ENCODE data around the gene SAXO1.

Gene SAXO1

DNA sequence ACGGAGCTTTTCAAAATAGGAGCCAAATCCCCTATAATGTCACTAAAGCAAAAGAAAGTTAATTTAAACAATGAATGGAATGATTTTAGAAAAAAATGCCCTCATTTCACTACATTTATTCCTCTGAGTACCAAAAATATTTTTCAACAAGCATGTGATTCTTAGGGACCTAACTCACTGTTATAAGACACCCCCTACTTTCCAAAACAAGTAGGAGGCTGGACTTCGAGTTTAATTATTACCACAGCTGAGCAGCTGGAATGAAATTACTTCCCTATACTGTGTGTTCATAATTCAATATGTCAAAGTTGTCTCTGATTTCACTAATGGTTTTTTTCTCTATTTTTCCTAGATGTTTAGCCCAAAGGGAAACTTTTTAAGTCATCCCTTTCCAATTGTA is 61.6 kb downstream of the SAXO1 start:
- no peak overlapping the region for H3K4me3 ChIP-seq (ENCODE audit: low read depth, low read length)
- no peaks in the 10 kb centered on the region for H3K79me2 ChIP-seq (ENCODE audit: control insufficient read depth, insufficient read depth, low read length, unreplicated experiment)
- no peak overlapping the region for H2AFZ ChIP-seq (ENCODE audit: low read length, unreplicated experiment)
- H3K4me1 ChIP-seq (ENCODE audit: control insufficient read depth, insufficient read depth, low read length, unreplicated experiment): no peaks in the 10 kb centered on the region
- peaks cover 47% of the 10 kb centered on the region for H3K27me3 ChIP-seq (ENCODE audit: insufficient read depth, low read length)
- H3K36me3 ChIP-seq (ENCODE audit: insufficient read depth, low read length): no peaks in the 10 kb centered on the region
- no peak overlapping the region for H3K27ac ChIP-seq (ENCODE audit: low read depth, low read length)

- Histone ChIP-seq H3K36me3 (ENCODE audit: insufficient read depth, low read length) (no peaks in the 10 kb centered on the region), H3K4me1 (ENCODE audit: control insufficient read depth, insufficient read depth, low read length, unreplicated experiment) (no peaks in the 10 kb centered on the region), H3K27me3 (ENCODE audit: insufficient read depth, low read length) (peaks cover 47% of the 10 kb centered on the region), H3K27ac (ENCODE audit: low read depth, low read length) (no peak overlapping the region), H3K4me3 (ENCODE audit: low read depth, low read length) (no peak overlapping the region), H2AFZ (ENCODE audit: low read length, unreplicated experiment) (no peak overlapping the region), H3K79me2 (ENCODE audit: control insufficient read depth, insufficient read depth, low read length, unreplicated experiment) (no peaks in the 10 kb centered on the region)
These were observed 62.6 kb downstream of the SAXO1 start for GRCh38 chr9:18970393-18970792.

- no peak overlapping the region for H3K27ac ChIP-seq (ENCODE audit: low read depth, low read length)
- no peaks in the 10 kb centered on the region for H3K4me1 ChIP-seq (ENCODE audit: control insufficient read depth, insufficient read depth, low read length, unreplicated experiment)
- H3K4me3 ChIP-seq (ENCODE audit: low read depth, low read length): no peak overlapping the region
- H3K27me3 ChIP-seq (ENCODE audit: insufficient read depth, low read length): peaks cover 50% of the 10 kb centered on the region
- no peaks in the 10 kb centered on the region for H3K79me2 ChIP-seq (ENCODE audit: control insufficient read depth, insufficient read depth, low read length, unreplicated experiment)
- no peak overlapping the region for H2AFZ ChIP-seq (ENCODE audit: low read length, unreplicated experiment)
- H3K36me3 ChIP-seq (ENCODE audit: insufficient read depth, low read length): no peaks in the 10 kb centered on the region
These were observed 63.9 kb downstream of the SAXO1 start for GRCh38 chr9:18969128-18969527.

- no peaks in the 10 kb centered on the region for H3K79me2 ChIP-seq (ENCODE audit: control insufficient read depth, insufficient read depth, low read length, unreplicated experiment)
- no peak overlapping the region for H2AFZ ChIP-seq (ENCODE audit: low read length, unreplicated experiment)
- H3K4me3 ChIP-seq (ENCODE audit: low read depth, low read length): no peak overlapping the region
- no peak overlapping the region for H3K27ac ChIP-seq (ENCODE audit: low read depth, low read length)
- no peaks in the 10 kb centered on the region for H3K36me3 ChIP-seq (ENCODE audit: insufficient read depth, low read length)
- H3K4me1 ChIP-seq (ENCODE audit: control insufficient read depth, insufficient read depth, low read length, unreplicated experiment): no peaks in the 10 kb centered on the region
- peaks cover 29% of the 10 kb centered on the region for H3K27me3 ChIP-seq (ENCODE audit: insufficient read depth, low read length)
These were observed 77.4 kb downstream of the SAXO1 start for GRCh38 chr9:18955626-18956025.

DNA sequence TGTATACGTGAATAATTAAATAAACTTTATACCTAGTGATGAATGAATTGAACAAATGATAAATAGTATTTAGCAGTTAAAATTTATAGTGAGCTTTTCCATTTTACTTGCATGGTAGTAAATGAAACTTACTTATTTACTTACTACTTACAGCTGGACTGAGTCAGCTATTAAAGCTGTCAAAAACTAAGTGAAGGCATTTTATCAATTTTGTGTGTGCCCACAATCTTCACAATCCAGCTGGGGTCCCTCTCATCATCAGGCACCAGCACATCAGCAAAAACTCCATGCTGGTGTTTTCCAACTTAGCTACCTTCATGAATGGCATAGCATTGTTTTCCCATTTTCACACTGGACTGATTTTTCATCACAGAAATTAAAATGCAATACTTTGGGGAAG is 81.1 kb downstream of the SAXO1 start:
- no peak overlapping the region for H3K4me3 ChIP-seq (ENCODE audit: low read depth, low read length)
- H3K4me1 ChIP-seq (ENCODE audit: control insufficient read depth, insufficient read depth, low read length, unreplicated experiment): no peaks in the 10 kb centered on the region
- H3K79me2 ChIP-seq (ENCODE audit: control insufficient read depth, insufficient read depth, low read length, unreplicated experiment): no peaks in the 10 kb centered on the region
- H3K36me3 ChIP-seq (ENCODE audit: insufficient read depth, low read length): no peaks in the 10 kb centered on the region
- peaks cover 39% of the 10 kb centered on the region for H3K27me3 ChIP-seq (ENCODE audit: insufficient read depth, low read length)
- H3K27ac ChIP-seq (ENCODE audit: low read depth, low read length): no peak overlapping the region
- H2AFZ ChIP-seq (ENCODE audit: low read length, unreplicated experiment): no peak overlapping the region

- H2AFZ ChIP-seq (ENCODE audit: low read length, unreplicated experiment): no peak overlapping the region
- no peak overlapping the region for H3K4me3 ChIP-seq (ENCODE audit: low read depth, low read length)
- H3K27me3 ChIP-seq (ENCODE audit: insufficient read depth, low read length): peaks cover 51% of the 10 kb centered on the region
- H3K36me3 ChIP-seq (ENCODE audit: insufficient read depth, low read length): no peaks in the 10 kb centered on the region
- no peaks in the 10 kb centered on the region for H3K79me2 ChIP-seq (ENCODE audit: control insufficient read depth, insufficient read depth, low read length, unreplicated experiment)
- no peaks in the 10 kb centered on the region for H3K4me1 ChIP-seq (ENCODE audit: control insufficient read depth, insufficient read depth, low read length, unreplicated experiment)
- no peak overlapping the region for H3K27ac ChIP-seq (ENCODE audit: low read depth, low read length)
These were observed 85.1 kb downstream of the SAXO1 start for GRCh38 chr9:18947892-18948339.

- Histone ChIP-seq H2AFZ (ENCODE audit: low read length, unreplicated experiment) (no peak overlapping the region), H3K79me2 (ENCODE audit: control insufficient read depth, insufficient read depth, low read length, unreplicated experiment) (no peaks in the 10 kb centered on the region), H3K27me3 (ENCODE audit: insufficient read depth, low read length) (peaks cover 31% of the 10 kb centered on the region), H3K4me1 (ENCODE audit: control insufficient read depth, insufficient read depth, low read length, unreplicated experiment) (no peaks in the 10 kb centered on the region), H3K4me3 (ENCODE audit: low read depth, low read length) (no peak overlapping the region), H3K36me3 (ENCODE audit: insufficient read depth, low read length) (no peaks in the 10 kb centered on the region), H3K27ac (ENCODE audit: low read depth, low read length) (no peak overlapping the region)
These were observed 90.2 kb downstream of the SAXO1 start for GRCh38 chr9:18942801-18943200.

DNA sequence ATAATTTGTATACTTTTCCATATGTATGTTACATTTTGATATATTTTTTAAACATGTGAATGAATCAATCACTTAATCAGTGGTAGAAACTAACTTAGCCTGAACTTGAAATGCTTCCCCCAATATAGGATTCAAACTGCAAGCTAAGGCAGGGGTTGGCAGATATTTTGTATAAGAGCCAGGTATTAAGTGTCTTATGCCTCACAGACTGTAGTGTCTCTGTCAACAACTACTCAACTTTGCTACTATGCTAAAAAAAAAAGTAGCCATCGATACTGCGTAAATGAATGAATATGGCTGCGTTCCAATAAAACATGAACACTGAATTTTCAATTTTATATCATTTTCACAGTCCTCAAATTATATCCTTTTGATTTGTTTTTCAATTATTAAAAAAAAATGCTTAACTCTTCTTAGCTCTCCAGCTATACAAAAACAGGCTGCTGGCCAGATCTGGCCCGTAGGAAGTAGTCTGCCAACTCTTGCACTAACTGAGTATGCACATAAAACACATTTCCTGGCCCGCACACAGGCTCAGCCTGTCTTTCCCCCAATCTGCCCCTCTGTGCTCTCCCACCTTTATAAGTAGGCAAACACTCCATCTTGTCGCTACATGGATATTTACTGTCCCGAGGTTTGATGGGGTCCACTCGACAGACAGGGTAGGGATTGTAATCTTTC is 91.8 kb downstream of the SAXO1 start:
- Histone ChIP-seq H3K4me3 (ENCODE audit: low read depth, low read length) (no peak overlapping the region), H3K27me3 (ENCODE audit: insufficient read depth, low read length) (peaks cover 22% of the 10 kb centered on the region), H3K4me1 (ENCODE audit: control insufficient read depth, insufficient read depth, low read length, unreplicated experiment) (no peaks in the 10 kb centered on the region), H3K79me2 (ENCODE audit: control insufficient read depth, insufficient read depth, low read length, unreplicated experiment) (no peaks in the 10 kb centered on the region), H3K27ac (ENCODE audit: low read depth, low read length) (no peak overlapping the region), H3K36me3 (ENCODE audit: insufficient read depth, low read length) (no peaks in the 10 kb centered on the region), H2AFZ (ENCODE audit: low read length, unreplicated experiment) (no peak overlapping the region)

DNA sequence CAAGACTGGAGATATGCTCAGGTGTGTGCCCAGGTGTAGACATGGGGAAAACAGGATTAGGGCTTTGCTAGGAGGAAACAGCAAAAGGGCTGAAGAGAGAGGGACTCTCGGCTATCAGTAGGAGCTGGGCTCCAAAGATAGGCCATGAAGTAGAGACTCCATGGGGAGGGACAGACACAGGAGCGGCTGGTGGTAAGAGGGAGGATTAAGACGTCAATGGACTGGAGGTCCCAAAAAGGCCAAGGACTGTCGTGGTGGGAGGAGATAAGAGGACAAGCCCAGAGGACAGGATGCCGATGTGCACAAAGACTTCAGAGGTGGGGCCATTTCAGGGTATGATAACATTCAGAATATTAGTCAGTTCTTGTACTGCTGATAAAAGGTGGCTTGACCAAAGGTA is 93.1 kb downstream of the SAXO1 start:
- Histone ChIP-seq H3K27me3 (ENCODE audit: insufficient read depth, low read length) (peaks cover 13% of the 10 kb centered on the region; the same call in 1 of the 2 replicates), H3K79me2 (ENCODE audit: control insufficient read depth, insufficient read depth, low read length, unreplicated experiment) (no peaks in the 10 kb centered on the region), H3K4me1 (ENCODE audit: control insufficient read depth, insufficient read depth, low read length, unreplicated experiment) (no peaks in the 10 kb centered on the region), H2AFZ (ENCODE audit: low read length, unreplicated experiment) (no peak overlapping the region), H3K4me3 (ENCODE audit: low read depth, low read length) (no peak overlapping the region), H3K36me3 (ENCODE audit: insufficient read depth, low read length) (no peaks in the 10 kb centered on the region), H3K27ac (ENCODE audit: low read depth, low read length) (no peak overlapping the region)

GRCh38 chr9:18936094-18936871 is 96.7 kb downstream of the SAXO1 start:
- H3K36me3 ChIP-seq (ENCODE audit: insufficient read depth, low read length): no peaks in the 10 kb centered on the region
- no peak overlapping the region for H3K27ac ChIP-seq (ENCODE audit: low read depth, low read length)

GRCh38 chr9:18935541-18935940 is 97.5 kb downstream of the SAXO1 start:
- Histone ChIP-seq H3K79me2 (ENCODE audit: control insufficient read depth, insufficient read depth, low read length, unreplicated experiment) (no peaks in the 10 kb centered on the region), H2AFZ (ENCODE audit: low read length, unreplicated experiment) (no peak overlapping the region), H3K36me3 (ENCODE audit: insufficient read depth, low read length) (no peaks in the 10 kb centered on the region), H3K4me1 (ENCODE audit: control insufficient read depth, insufficient read depth, low read length, unreplicated experiment) (no peaks in the 10 kb centered on the region), H3K27ac (ENCODE audit: low read depth, low read length) (no peak overlapping the region), H3K27me3 (ENCODE audit: insufficient read depth, low read length) (no peaks in the 10 kb centered on the region; the same call in 1 of the 2 replicates), H3K4me3 (ENCODE audit: low read depth, low read length) (no peak overlapping the region)

More at GRCh38 chr9:18936094-18936871, 96.7 kb downstream of the SAXO1 start:
- Histone ChIP-seq H2AFZ (ENCODE audit: low read length, unreplicated experiment) (no peak overlapping the region), H3K4me1 (ENCODE audit: control insufficient read depth, insufficient read depth, low read length, unreplicated experiment) (no peaks in the 10 kb centered on the region), H3K79me2 (ENCODE audit: control insufficient read depth, insufficient read depth, low read length, unreplicated experiment) (no peaks in the 10 kb centered on the region), H3K4me3 (ENCODE audit: low read depth, low read length) (no peak overlapping the region), H3K27me3 (ENCODE audit: insufficient read depth, low read length) (no peaks in the 10 kb centered on the region; the same call in 1 of the 2 replicates)
